A673 (cell line): ENCODE results near the gene GALNT2. TPM values are rescaled to one million over a fixed set of nuclear protein-coding genes. Genes with fewer than 3 reads are reported as not detected.

Source experiments
- BruUV-seq: library from RNA; stranded (reverse); fragments of 400-500 nt; replicated peaks from 2 replicates; lab custom pipeline; 2021; lab: Mats Ljungman, UMichigan
- CTCF ChIA-PET: fragments of 300-600 bp; sonication (Branson Sonifier 250); formaldehyde crosslinking; loops from one replicate; lab custom pipeline; 2022; ENCODE audit warnings: antibody characterized with exemption; lab: Charles Lee
- POLR2A ChIA-PET: fragments of 300-600 bp; sonication (Branson Sonifier 250); formaldehyde crosslinking; loops from one replicate; lab custom pipeline; 2022; ENCODE audit warnings: antibody characterized with exemption; ENCODE audit not compliant: low non-redundant PET; lab: Charles Lee
- DNase-seq: peaks from one replicate; pipeline ENCODE4 v3.0.0-alpha.2; 2015; ENCODE audit warnings: low spot score
- H3K27ac ChIP-seq: fragments of 200-600 bp; sonication (generic); 2 replicates; pipeline ENCODE4 v1.5.1; 2016; ENCODE audit warnings: mixed run types, low read depth, mild to moderate bottlenecking, mixed read lengths, antibody characterized with exemption, low read length; ENCODE audit not compliant: poor library complexity, severe bottlenecking
- H3K27me3 ChIP-seq: fragments of 200-600 bp; sonication (generic); replicated peaks from 2 replicates; pipeline ENCODE4 v1.6.1; 2017; ENCODE audit warnings: mixed run types, low read depth, mild to moderate bottlenecking, mixed read lengths, antibody characterized with exemption, low read length; ENCODE audit not compliant: insufficient read depth, poor library complexity
- H3K36me3 ChIP-seq: fragments of 200-600 bp; sonication (generic); 2 replicates; pipeline ENCODE4 v1.6.1; 2016; ENCODE audit warnings: mixed run types, mild to moderate bottlenecking, mixed read lengths, antibody characterized with exemption, low read length; ENCODE audit not compliant: insufficient read depth, poor library complexity, severe bottlenecking
- H3K4me1 ChIP-seq: fragments of 200-600 bp; sonication (generic); 2 replicates; pipeline ENCODE4 v1.6.1; 2017; ENCODE audit warnings: mixed run types, mild to moderate bottlenecking, mixed read lengths, antibody characterized with exemption, low read length; ENCODE audit not compliant: insufficient read depth, poor library complexity, severe bottlenecking
- H3K4me3 ChIP-seq: fragments of 200-600 bp; sonication (generic); 2 replicates; pipeline ENCODE4 v1.5.1; 2016; ENCODE audit warnings: low read depth, mixed run types, mild to moderate bottlenecking, mixed read lengths, low read length; ENCODE audit not compliant: poor library complexity, severe bottlenecking
- H3K9me3 ChIP-seq: fragments of 200-600 bp; sonication (generic); 2 replicates; pipeline ENCODE4 v1.6.1; 2016; ENCODE audit warnings: mixed run types, low read depth, mild to moderate bottlenecking, mixed read lengths, antibody characterized with exemption, low read length; ENCODE audit not compliant: poor library complexity, severe bottlenecking
- CTCF ChIP-seq: fragments of 300-800, 200-600 bp; sonication (generic); conservative IDR thresholded peaks from 2 replicates; pipeline ENCODE4 v1.5.1; 2017; ENCODE audit warnings: low read depth, mild to moderate bottlenecking, antibody characterized with exemption, low read length, moderate library complexity, mixed read lengths
- EZH2 ChIP-seq: fragments of 200-600 bp; sonication (generic); IDR thresholded peaks from 2 replicates; pipeline ENCODE4 v1.6.1; 2017; ENCODE audit warnings: borderline replicate concordance, low read depth, mild to moderate bottlenecking, mixed read lengths, antibody characterized with exemption, low read length; ENCODE audit not compliant: poor library complexity, severe bottlenecking
- intact Hi-C: fragments of 100-400 bp; cut with micrococcal nuclease; formaldehyde crosslinking; loops from one replicate; pipeline ENCODE4 v1.10.0; 2022; ENCODE audit not compliant: unreplicated experiment
- total RNA-seq: library from RNA; stranded (reverse); gene quantifications from 2 replicates; pipeline ENCODE4 v1.2.3, GENCODE V29; 2021

GALNT2 gene
- total RNA-seq, 1 experiment from 2014 or later, result 94.6 TPM

- TF ChIP-seq EZH2 (no peak), CTCF (no peak)
- DNase-seq, result no peak
- no peaks in the 10 kb centered on the region for H3K36me3 ChIP-seq
- no TSS peak for BruUV-seq
- no peak overlapping the region for H3K27ac ChIP-seq
- no peak overlapping the region for H3K4me3 ChIP-seq
- no peaks in the 10 kb centered on the region for H3K9me3 ChIP-seq
- intact Hi-C loops, result no loop called here
- no peaks in the 10 kb centered on the region for H3K27me3 ChIP-seq
- CTCF ChIA-PET, result no interaction called here
- POLR2A ChIA-PET, result interaction anchor here (0.5 kb wide), 1 partner anchor 92 kb away, joined by 3 read pairs; no protein-coding TSS in a partner anchor
- H3K4me1 ChIP-seq, result no peaks in the 10 kb centered on the region
Measured at GRCh38 chr1:230025686-230026085, 41.4 kb upstream of the GALNT2 start.

- no peak overlapping the region for H3K27ac ChIP-seq
- no peaks in the 10 kb centered on the region for H3K27me3 ChIP-seq
- H3K36me3 ChIP-seq, result no peaks in the 10 kb centered on the region
- POLR2A ChIA-PET, result no interaction called here
- H3K9me3 ChIP-seq, result no peaks in the 10 kb centered on the region
- CTCF ChIA-PET, result no interaction called here
- no TSS peak for BruUV-seq
- H3K4me1 ChIP-seq, result no peaks in the 10 kb centered on the region
- TF ChIP-seq CTCF (no peak), EZH2 (no peak)
- intact Hi-C loops, result no loop called here
- no peak overlapping the region for H3K4me3 ChIP-seq
- no peak for DNase-seq
Measured at GRCh38 chr1:230026139-230026538, 40.9 kb upstream of the GALNT2 start.

GRCh38 chr1:230026572-230026971 is 40.5 kb upstream of the GALNT2 start:
- BruUV-seq, result no TSS peak
- POLR2A ChIA-PET, result no interaction called here
- TF ChIP-seq CTCF, result no peak
- TF ChIP-seq EZH2, result no peak
- CTCF ChIA-PET, result no interaction called here
- H3K4me3 ChIP-seq, result no peak overlapping the region
- no peaks in the 10 kb centered on the region for H3K4me1 ChIP-seq
- intact Hi-C loops, result no loop called here
- H3K27ac ChIP-seq, result no peak overlapping the region
- DNase-seq, result no peak
- no peaks in the 10 kb centered on the region for H3K36me3 ChIP-seq
- no peaks in the 10 kb centered on the region for H3K9me3 ChIP-seq
- H3K27me3 ChIP-seq, result no peaks in the 10 kb centered on the region
